HG03460 (cell line): ENCODE data around the gene SERPINB7.
"Not testable (repeated sequence)": the region's sequence is repeated elsewhere in the genome, so short reads cannot be mapped to it uniquely, and the experiment has no call there.

Source experiments
- ATAC-seq: cut with Tn5 transposase; IDR thresholded peaks from one replicate; pipeline ENCODE4 v1.9.1; 2021; ENCODE audit not compliant: unreplicated experiment

The SERPINB7 gene, protein sequence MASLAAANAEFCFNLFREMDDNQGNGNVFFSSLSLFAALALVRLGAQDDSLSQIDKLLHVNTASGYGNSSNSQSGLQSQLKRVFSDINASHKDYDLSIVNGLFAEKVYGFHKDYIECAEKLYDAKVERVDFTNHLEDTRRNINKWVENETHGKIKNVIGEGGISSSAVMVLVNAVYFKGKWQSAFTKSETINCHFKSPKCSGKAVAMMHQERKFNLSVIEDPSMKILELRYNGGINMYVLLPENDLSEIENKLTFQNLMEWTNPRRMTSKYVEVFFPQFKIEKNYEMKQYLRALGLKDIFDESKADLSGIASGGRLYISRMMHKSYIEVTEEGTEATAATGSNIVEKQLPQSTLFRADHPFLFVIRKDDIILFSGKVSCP

GRCh38 chr18:63775166-63775730 is at the start of gene SERPINB7:
TSS of gene SERPINB7 (plus strand) at chr18:63775418. CDS start at chr18:63782373, 6,955 bp downstream.
- no peak for ATAC-seq

DNA sequence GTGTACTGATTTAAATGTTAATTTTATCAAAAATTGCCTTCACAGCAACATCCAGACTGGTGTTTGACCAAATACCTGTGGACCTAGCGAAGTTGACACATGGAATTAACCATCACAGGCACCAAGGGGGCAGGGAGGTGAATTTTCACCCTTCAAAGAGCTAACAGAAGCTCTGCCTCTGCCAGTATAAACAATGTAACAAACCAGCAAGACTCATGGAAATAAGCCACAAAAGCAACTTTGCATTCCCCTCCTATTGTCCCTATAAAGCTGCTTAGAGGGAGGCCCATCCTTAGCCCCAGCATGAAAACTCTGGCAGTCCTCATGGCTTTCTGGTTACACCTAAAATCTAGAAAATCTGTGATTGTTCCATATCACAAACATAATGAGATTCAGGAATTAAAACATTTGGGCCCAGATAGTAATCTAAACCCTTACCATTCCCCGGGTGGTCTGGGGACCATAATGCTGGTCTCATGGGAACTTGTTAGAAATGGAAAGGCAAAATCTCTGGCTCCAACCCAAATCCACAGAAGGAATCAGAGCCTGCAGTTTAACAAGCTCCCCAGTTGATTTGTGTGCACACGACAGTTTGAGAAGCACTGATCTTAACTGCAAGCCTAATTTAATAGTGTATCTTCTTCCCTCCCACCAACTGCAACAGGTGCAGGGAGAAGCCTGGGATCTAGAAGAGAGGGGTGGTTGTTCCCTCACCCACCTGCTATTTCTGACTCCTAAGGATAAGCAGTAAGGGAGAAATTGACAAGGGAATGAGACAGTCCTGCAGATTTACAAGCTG is 49.3 kb upstream of the SERPINB7 start:
- ATAC-seq, result no peak

DNA sequence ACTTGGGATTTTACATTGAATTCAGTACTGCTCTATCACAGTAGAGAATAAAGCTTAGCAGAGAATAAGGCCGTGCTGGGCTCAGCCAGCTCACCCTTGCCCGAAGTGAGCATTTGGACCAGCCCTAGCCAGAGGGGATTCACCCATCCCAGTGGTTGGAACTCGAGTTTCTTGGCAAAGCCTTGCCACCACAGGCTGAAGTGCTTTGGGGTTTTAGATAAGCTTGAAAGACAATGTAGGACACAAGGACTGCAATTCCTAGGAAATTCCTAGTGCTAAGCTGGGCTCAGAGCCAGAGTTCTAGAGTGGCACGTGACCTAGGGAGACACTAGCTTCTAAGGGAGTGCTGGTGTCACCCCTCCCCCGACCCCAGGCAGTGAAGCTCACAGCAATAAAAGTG is 44.4 kb upstream of the SERPINB7 start:
- ATAC-seq, result no peak

DNA sequence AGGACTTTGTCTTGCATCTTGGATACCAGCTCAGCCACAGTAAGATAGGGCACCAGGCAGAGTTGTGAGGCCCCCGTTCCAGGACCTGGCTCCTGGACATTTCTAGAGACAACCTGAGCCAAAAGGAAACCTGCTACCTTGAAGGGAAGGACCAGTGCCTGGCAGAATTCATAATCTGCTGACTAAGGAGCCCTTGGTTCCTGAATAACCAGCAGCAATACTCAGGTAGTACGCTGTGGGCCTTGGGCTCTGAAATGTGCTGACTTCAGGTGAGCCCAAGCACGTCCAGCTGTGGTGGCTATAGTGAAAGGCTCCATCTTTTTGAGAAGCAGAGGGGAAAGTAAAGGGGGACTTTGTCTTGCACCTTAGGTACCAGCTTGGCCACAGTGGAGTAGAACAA is 44.0 kb upstream of the SERPINB7 start:
- ATAC-seq, result no peak

DNA sequence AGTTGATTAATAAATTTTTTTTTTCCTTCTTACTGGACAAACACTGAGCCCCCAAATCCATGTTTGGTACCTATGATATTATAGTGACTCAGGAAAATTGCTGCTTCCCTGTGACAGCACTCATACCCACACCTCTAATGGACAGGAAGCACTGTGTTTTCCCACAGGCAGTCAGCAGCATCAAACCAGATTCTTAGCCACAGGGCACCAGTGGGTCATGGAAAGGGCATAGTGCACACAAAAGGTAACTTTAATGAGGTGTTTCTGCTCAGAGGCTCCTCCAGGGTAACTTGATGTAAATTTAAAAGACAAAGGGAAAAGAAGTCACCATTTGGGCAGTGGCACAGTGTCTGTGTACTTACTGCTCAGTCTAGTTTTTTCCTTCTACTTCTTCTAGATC is 38.3 kb upstream of the SERPINB7 start:
- no peak for ATAC-seq

- no peak for ATAC-seq
These were observed 33.4 kb upstream of the SERPINB7 start for GRCh38 chr18:63741769-63742168.

DNA sequence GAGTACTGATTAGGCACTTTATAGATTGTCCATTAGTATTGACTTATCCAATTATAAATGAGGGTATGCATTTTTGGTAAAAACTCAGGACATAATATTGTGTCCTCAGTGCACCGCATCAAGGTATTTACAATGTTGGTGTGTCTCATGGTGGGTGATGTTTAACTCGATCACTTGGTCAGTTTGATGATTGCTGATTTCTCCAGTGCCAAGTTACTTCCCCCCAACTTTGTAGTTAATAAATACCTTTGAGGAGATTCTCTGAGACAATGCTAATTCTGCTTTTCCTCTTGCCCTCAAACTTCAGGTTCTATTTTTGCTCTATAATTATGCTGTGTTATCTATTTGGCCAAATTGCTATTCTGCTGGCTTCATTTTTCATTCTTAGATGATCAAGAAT is 28.2 kb upstream of the SERPINB7 start:
- no peak for ATAC-seq

GRCh38 chr18:63749489-63749888 is 25.7 kb upstream of the SERPINB7 start:
- ATAC-seq, result no peak

GRCh38 chr18:63752636-63753035 is 22.6 kb upstream of the SERPINB7 start:
- ATAC-seq, result no peak

- no peak for ATAC-seq
These were observed 21.5 kb upstream of the SERPINB7 start for GRCh38 chr18:63753676-63754075.

- no peak for ATAC-seq
These were observed 17.7 kb upstream of the SERPINB7 start for GRCh38 chr18:63757541-63757940.

DNA sequence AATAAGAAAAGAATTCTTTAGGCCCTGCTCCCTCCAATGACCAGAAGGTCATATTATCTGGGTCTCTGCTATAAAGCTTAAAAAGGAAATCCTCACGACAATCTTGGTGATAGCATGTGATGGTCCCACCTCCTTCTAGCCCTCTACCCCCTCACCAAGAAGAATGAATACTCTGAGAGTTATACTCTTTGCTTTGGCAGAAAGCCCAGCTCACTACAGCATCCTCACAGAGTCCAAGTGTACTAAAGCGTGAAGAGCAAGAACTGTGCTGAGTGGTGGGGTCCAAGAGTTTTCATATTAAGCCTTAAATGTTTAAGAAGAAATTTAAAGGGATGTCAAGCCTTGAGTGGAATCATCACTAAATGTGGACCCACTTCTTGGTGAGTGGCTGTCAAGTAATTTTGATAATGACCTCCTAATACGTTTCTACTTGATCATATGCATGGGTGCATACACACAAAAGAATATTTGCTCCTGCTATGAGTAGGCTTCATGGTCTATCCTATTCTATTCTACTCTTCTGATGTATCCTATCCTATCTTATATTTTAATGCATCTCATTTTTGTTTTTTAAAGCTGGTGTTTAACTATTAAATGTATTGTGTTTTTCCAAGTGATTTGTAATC is 16.5 kb upstream of the SERPINB7 start:
- no peak for ATAC-seq

DNA sequence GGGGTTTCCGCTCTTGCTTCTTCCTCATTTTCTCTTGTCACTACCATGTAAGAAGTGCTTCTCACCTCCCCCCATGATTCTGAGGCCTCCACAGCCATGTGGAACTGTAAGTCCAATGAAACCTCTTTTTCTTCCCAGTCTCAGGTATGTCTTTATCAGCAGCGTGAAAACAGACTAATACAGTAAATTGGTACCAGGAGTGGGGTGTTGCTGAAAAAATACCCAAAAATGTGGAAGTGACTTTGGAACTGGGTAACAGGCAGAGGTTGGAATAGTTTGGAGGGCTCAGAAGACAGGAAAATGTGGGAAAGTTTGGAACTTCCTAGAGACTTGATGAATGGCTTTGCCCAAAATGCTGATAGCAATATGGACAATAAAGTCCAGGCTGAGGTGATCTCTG is 15.4 kb upstream of the SERPINB7 start:
- ATAC-seq, result not testable (repeated sequence)

GRCh38 chr18:63762518-63762917 is 12.7 kb upstream of the SERPINB7 start:
- ATAC-seq, result no peak

DNA sequence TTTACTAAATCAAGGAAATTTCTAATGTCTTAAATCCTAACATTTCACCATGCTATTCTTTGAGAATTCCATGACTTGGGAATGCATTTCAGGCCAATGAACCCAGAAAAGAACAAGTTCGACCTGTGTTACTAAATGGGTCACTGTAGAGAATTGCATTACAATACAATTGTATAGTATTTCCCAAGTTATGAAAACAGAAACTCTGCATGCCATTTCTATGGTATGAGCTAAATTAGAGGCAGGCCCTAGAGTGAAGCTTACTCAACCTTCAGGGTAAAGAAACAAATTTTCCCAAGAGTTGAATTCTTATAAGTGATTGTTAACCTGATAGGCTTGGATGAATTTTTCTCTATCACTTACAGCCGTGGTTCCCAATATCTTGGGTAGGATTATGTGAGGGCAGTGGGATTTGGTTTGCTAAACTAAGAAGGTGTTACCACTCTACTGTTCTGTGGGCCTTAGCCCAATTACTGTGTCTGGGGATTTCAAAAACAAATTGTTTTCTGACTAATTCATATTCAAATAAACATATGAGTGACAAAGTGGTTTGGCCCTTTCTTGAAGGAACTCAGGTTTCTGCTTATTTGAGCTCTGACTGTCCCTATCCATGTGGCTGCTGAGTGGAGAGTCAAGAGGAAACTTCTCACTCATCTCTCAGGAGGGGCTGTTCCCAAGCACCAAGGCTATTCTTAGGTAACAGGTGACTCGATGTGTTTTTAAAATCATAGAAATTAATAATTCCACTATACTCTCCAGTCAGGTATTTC is 11.2 kb upstream of the SERPINB7 start:
- ATAC-seq, result no peak

DNA sequence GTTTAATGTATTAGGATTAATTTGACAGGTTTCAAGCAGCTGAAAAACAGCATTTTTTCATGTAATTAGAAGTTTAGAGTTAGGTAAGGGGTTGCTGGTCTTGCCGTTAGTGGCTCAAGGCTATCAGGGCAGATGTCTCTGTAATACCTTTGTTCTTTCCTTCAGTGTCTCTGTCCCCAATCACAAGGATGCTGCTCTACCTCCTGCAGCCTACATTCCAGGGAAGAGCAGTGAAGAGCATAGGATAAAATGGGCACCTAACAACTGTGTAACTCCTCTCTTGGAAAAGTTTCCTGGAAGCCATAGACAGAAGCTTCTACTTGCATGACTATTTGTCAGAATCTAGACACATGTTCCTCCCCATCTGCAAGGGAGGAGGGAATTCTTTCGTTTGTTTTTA is 9.4 kb upstream of the SERPINB7 start:
- no peak for ATAC-seq

DNA sequence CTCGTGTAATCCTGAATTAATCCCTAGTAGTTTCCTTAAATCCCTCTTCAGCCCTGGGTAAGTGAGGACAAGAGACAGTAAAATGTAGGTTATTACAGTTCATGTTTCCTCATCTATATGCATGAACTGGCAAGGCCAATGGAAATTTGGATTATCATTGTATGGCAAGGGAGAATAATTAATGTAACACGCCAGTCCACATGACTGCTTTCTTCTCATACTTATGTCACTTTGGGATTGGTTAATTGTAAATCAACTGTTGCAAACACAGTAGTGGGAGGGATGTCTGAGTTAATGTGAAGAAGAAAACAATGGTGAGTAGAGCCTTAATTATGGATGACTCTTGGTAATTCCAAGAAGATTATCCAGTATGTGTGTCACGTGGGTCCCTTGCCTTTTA is 1.7 kb upstream of the SERPINB7 start:
- ATAC-seq, result no peak

DNA sequence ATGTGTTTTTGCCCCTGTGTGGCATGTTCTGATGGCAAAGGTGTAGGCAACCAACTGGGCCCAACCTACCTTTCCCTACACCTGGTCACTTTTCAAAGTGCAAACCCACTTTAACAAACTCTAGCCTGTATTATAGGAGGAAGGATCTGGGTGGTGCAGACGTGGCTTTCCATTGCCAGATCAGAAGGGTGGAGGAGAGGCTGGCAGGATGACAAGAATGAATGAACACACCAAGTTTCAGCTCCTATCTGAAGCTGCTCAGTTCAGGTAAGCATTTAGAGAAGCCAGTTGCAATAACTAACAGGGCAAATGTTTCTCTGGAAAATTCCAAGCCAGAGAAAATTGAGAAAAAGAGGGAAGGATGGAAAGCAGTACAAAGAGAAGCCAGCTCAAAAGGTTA is 707 bp upstream of the SERPINB7 start:
- ATAC-seq, result no peak

DNA sequence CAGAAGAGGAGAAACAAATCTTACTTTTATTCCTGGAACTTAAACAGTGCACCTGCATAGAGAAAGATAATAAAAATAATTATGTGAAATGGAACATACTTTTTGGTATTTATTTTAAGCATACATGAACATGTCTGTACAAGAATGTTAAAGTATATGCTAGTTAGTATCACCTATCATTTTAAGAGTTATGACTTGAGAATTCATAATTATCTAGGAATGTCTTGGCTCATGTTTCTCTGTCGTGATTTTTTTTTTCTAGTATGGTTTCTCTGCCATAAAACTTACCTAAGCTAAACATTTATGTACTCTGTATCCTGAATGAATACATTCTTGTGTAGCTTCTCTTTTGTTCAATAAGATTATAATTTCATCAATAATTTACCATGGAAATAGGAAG is 4.2 kb downstream of the SERPINB7 start:
- ATAC-seq, result no peak

DNA sequence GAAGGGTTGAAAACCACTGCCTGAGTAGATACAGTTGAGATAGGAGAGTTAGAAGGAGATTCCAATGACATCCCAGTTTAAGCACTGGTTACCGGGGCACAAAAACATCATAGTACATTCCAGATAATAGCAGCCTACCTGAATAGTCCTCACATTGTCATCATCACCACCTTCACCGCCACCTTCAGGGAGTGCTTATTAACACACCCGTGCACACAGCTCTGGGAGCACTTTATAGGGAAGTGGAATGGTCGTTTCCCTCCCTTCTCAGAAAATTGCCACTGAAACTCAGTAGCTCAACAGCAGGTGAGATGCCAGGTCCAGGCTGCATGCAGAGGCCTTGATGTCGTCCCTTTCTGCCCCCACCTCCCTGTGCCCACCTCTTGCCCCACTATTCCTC is 8.2 kb downstream of the SERPINB7 start:
- ATAC-seq, result no peak
